K562 (cell line): ENCODE measurements around the gene SFMBT2. TPM values are rescaled to one million over a fixed set of nuclear protein-coding genes. Genes with fewer than 3 reads are reported as not detected.

Source experiments
- ATAC-seq: fragments of 200-7000 bp; cut with Tn5 transposase; 3 replicates; pipeline ENCODE4 v1.9.1; 2020; ENCODE audit warnings: moderate library complexity
- BruUV-seq: library from RNA; stranded (reverse); fragments of 400-500 nt; replicated peaks from 2 replicates; lab custom pipeline; 2021; lab: Mats Ljungman, UMichigan
- CTCF ChIA-PET: fragments of 300-600 bp; formaldehyde crosslinking; extraction: SDS; loops from one replicate; lab custom pipeline; 2021; ENCODE audit warnings: low intra/inter-chr PET ratio; lab: Yijun Ruan, JAX
- POLR2A ChIA-PET: fragments of 300-600, 350-650 bp; sonication (Branson Sonifier 250); formaldehyde crosslinking; extraction: SDS; loops from one replicate; lab custom pipeline; 2021; ENCODE audit warnings: antibody characterized with exemption, inconsistent platforms; lab: Yijun Ruan, JAX
- DNase-seq, 4 experiments: peaks; one replicate each; pipeline versions ENCODE4 v3.0.0 to v3.0.0-alpha.2; 2011 to 2018; ENCODE audit warnings: low spot score in 3 of 4, mixed read lengths in 3 of 4; ENCODE audit errors: extremely low read depth in 1 of 4
- FAIRE-seq: peaks from 2 replicates; lab custom pipeline; 2011; peaks lifted over from hg19 to GRCh38; lab: Jason Lieb, UNC
- H2AFZ ChIP-seq: 2 replicates; pipeline ENCODE4 v1.6.0; 2011; ENCODE audit warnings: low read depth, low read length, control low read depth, inconsistent platforms
- H3K27ac ChIP-seq: fragments of 200-600 bp; 3 replicates; pipeline ENCODE4 v1.8.0; 2011; ENCODE audit warnings: low read depth, mild to moderate bottlenecking, control low read depth, inconsistent platforms, low read length, moderate library complexity, mixed read lengths; ENCODE audit errors: extremely low read depth
- H3K27me3 ChIP-seq, 2 experiments: fragments of 300-600 bp in 1 of 2; 2 replicates in 1 of 2; 3 replicates in 1 of 2; pipeline versions ENCODE4 v1.6.0 to v1.8.0; 2011; ENCODE audit warnings: inconsistent platforms in 2 of 2, low read length in 2 of 2, mild to moderate bottlenecking in 1 of 2, mixed read lengths in 1 of 2, moderate library complexity in 1 of 2; ENCODE audit not compliant: control insufficient read depth in 2 of 2, insufficient read depth in 2 of 2
- H3K36me3 ChIP-seq: fragments of 300-600 bp; 3 replicates; pipeline ENCODE4 v1.8.0; 2011; ENCODE audit warnings: mild to moderate bottlenecking, low read length, inconsistent platforms; ENCODE audit not compliant: control insufficient read depth, insufficient read depth
- H3K4me1 ChIP-seq, 2 experiments: fragments of 200-600 bp in 1 of 2; replicated peaks in 1 of 2; 2 replicates in 1 of 2; 3 replicates in 1 of 2; pipeline versions ENCODE4 v1.5.1 to v1.8.0; 2011; ENCODE audit warnings: inconsistent platforms in 2 of 2, low read length in 2 of 2, mild to moderate bottlenecking in 1 of 2, mixed read lengths in 1 of 2, moderate library complexity in 1 of 2; ENCODE audit not compliant: control insufficient read depth in 2 of 2, insufficient read depth in 2 of 2
- H3K4me2 ChIP-seq: 2 replicates; pipeline ENCODE4 v1.6.1; 2011; ENCODE audit warnings: low read length, control low read depth, inconsistent platforms, mixed read lengths; ENCODE audit not compliant: insufficient read depth
- H3K4me3 ChIP-seq: fragments of 200-600 bp; sonication (generic), shearing (Covaris generic); 2 replicates; pipeline ENCODE4 v1.5.1; 2016; ENCODE audit warnings: control low read depth, inconsistent platforms
- H3K79me2 ChIP-seq: fragments of 200-600 bp; 3 replicates; pipeline ENCODE4 v1.8.0; 2011; ENCODE audit warnings: low read length, inconsistent platforms; ENCODE audit not compliant: control insufficient read depth, insufficient read depth
- H3K9ac ChIP-seq, 2 experiments: 2 replicates each; pipeline versions ENCODE4 v1.6.0 to v1.6.1; 2011; ENCODE audit warnings: low read depth in 2 of 2, low read length in 2 of 2, control low read depth in 1 of 2, inconsistent platforms in 1 of 2, mild to moderate bottlenecking in 1 of 2, mixed read lengths in 1 of 2; ENCODE audit not compliant: insufficient read depth in 1 of 2
- H3K9me1 ChIP-seq: one replicate; pipeline ENCODE4 v1.6.0; 2011; ENCODE audit warnings: inconsistent platforms, mild to moderate bottlenecking, low read length, moderate library complexity; ENCODE audit not compliant: control insufficient read depth, insufficient read depth
- H3K9me3 ChIP-seq: replicated peaks from 2 replicates; pipeline ENCODE4 v1.5.1; 2011; ENCODE audit warnings: low read depth, low read length, inconsistent platforms; ENCODE audit not compliant: control insufficient read depth, insufficient read depth
- H4K20me1 ChIP-seq: replicated peaks from 2 replicates; pipeline ENCODE4 v1.6.1; 2011; ENCODE audit warnings: low read length, inconsistent platforms, mixed read lengths; ENCODE audit not compliant: control insufficient read depth, insufficient read depth
- ARID1B ChIP-seq: fragments of 450-650 bp; IDR thresholded peaks from 2 replicates; pipeline ENCODE4 v1.6.1; 2016; ENCODE audit warnings: antibody characterized with exemption, mild to moderate bottlenecking, inconsistent platforms
- ARID3A ChIP-seq: IDR thresholded peaks from 2 replicates; pipeline ENCODE4 v1.6.1; 2012; ENCODE audit warnings: low read depth, low read length, improper control_type of control experiment, borderline replicate concordance
- GTF2E2 ChIP-seq: fragments of 200-800 bp; sonication (Bioruptor generic); IDR thresholded peaks from 2 replicates; pipeline ENCODE4 v1.6.1; 2016; ENCODE audit warnings: missing genetic modification characterization, missing compliant biosample characterization
- HMG20B ChIP-seq: fragments of 250-450 bp; sonication (Bioruptor Pico); IDR thresholded peaks from 2 replicates; pipeline ENCODE4 v1.5.0; 2021; ENCODE audit warnings: mild to moderate bottlenecking
- MYC ChIP-seq, 2 experiments: fragments of 250-450 bp in 1 of 2; sonication (Bioruptor Pico) in 1 of 2; IDR thresholded peaks; 2 replicates each; pipeline versions ENCODE4 v1.5.1 to v1.6.1; 2012 to 2021; ENCODE audit warnings: low read depth in 2 of 2, borderline replicate concordance in 1 of 2, improper control_type of control experiment in 1 of 2, low read length in 1 of 2, mild to moderate bottlenecking in 1 of 2, moderate library complexity in 1 of 2
- PRDM10 ChIP-seq: fragments of 450-650 bp; IDR thresholded peaks from 2 replicates; pipeline ENCODE4 v1.6.1; 2018; ENCODE audit not compliant: partially characterized antibody
- SMAD3 ChIP-seq: fragments of 450-650 bp; formaldehyde crosslinking; conservative IDR thresholded peaks from 2 replicates; pipeline ENCODE4 v1.4.0; 2020; ENCODE audit warnings: mild to moderate bottlenecking
- ZBTB17 ChIP-seq: fragments of 450-650 bp; formaldehyde crosslinking; IDR thresholded peaks from 2 replicates; pipeline ENCODE4 v1.4.0; 2020; ENCODE audit warnings: mild to moderate bottlenecking
- ZNF143 ChIP-seq: sonication (generic); formaldehyde crosslinking; IDR thresholded peaks from 2 replicates; pipeline ENCODE4 v1.9.0; 2022; ENCODE audit warnings: mild to moderate bottlenecking, missing genetic modification reagents
- ZNF184 ChIP-seq: sonication (generic); formaldehyde crosslinking; IDR thresholded peaks from 2 replicates; pipeline ENCODE4 v1.5.0; 2020; ENCODE audit warnings: missing genetic modification reagents
- WGBS: fragments of 100-300 bp; shearing (Covaris generic); methylation state at CpG from one replicate; pipeline ENCODE4 v1.1.6; 2016; ENCODE audit warnings: low coverage, mixed read lengths; ENCODE audit not compliant: insufficient coverage; ENCODE audit errors: missing lambda C conversion rate; 5-methylcytosine and 5-hydroxymethylcytosine counted together
- in situ Hi-C: fragments of 300-500 bp; cut with MboI; formaldehyde crosslinking; loops from 4 replicates; pipeline ENCODE4 v1.15.0; 2018; ENCODE audit warnings: inconsistent platforms, mixed read lengths
- intact Hi-C: fragments of 100-400 bp; cut with micrococcal nuclease; formaldehyde crosslinking; loops from 2 replicates; pipeline ENCODE4 v1.14.2; 2022
- polyA plus RNA-seq, 8 experiments: library from polyadenylated mRNA; depleted of rRNA in 4 of 8; stranded (reverse) in 5 of 8; unstranded in 3 of 8; fragments of >200 nt; fragmentation: Nextera tagmentation in 2 of 8; fragmentation: Illumina TruSeq in 1 of 8; extraction: Ambion mirVana in 2 of 8; extraction: Trizol in 1 of 8; gene quantifications; 2 replicates each; pipeline versions ENCODE4 v1.2.1 to v1.2.3, GENCODE V29; 2011 to 2014; ENCODE audit warnings: inconsistent platforms in 1 of 8, missing spikeins in 1 of 8
- total RNA-seq, 7 experiments: library from RNA; depleted of rRNA in 6 of 7; stranded (reverse); fragments of >200 nt in 6 of 7; fragmentation: Illumina TruSeq in 2 of 7; extraction: Trizol in 2 of 7; gene quantifications; 2 replicates each; pipeline versions ENCODE4 v1.2.1 to v1.2.3, GENCODE V29; 2011 to 2021; ENCODE audit warnings: low replicate concordance in 1 of 7

SFMBT2 gene
- total and polyA plus RNA-seq, 9 of the 15 experiments (the other 6 are each of a cell fraction or from before 2014, with no cell fraction given) = 1.2 to 13.6 (median 7.6) TPM

DNA sequence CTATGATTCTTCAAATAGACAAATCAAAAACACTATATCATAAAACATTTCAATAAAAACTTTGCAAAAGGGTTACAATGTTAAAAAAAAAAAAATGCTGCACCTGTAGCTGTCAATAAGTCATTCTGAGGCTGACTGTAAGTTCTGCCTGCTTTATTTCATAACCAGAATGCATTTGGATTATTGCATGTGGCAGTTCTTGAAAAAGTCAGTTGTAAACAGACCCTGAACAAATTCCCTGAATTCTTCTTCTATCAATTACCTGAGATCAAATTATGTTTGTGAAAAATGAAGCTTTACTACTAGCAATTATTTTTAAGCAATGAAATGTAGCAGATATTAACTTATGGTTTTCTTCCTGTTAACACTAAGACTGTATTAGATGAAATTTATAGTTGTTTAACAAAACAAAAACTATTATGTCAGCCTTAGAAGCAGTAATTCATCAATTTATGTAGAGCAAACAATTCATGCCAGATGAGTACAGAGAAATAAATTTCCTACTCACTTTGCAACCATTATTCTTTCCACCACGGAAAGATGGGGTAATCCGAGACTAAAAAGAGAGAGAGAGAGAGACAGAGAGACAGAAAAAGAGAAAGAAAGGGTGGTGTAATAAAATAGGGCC is 107.8 kb downstream of the SFMBT2 start:
- H3K9me1 ChIP-seq = no peaks in the 10 kb centered on the region
- H3K4me3 ChIP-seq = no peak overlapping the region
- no peak overlapping the region for H3K9ac ChIP-seq
- no peak overlapping the region for H3K27ac ChIP-seq
- 10% methylated on average over 2 of the region's 2 CpGs for WGBS
- H3K9me3 ChIP-seq = no peaks in the 10 kb centered on the region
- 0 out of 3 replicates have a peak, but pooled peaks cover 2% of the 10 kb centered on the region for H3K36me3 ChIP-seq
- POLR2A ChIA-PET = interaction anchor here (0.7 to 1.1 kb wide), 2 partner anchors 8 to 14 kb away, joined by 3 to 4 read pairs; no protein-coding TSS in a partner anchor
- H2AFZ ChIP-seq = no peak overlapping the region
- peaks cover 3 to 7% of the 10 kb centered on the region in 2 experiments; a peak in 1 of 5 replicates for H3K4me1 ChIP-seq
- H4K20me1 ChIP-seq = peaks cover 4% of the 10 kb centered on the region
- ATAC-seq = no peak
- H3K79me2 ChIP-seq = peaks cover 75% of the 10 kb centered on the region
- TF ChIP-seq ARID3A = no peak
- no peak for TF ChIP-seq HMG20B (CRISPR knock-in tag)
- no peak for TF ChIP-seq PRDM10
- TF ChIP-seq GTF2E2 = no peak
- TF ChIP-seq ZNF184 = no peak
- TF ChIP-seq SMAD3 (CRISPR knock-in tag) = no peak
- TF ChIP-seq MYC (IDR thresholded peaks at IDR 0.05; ENCODE audit: low read depth, low read length) = no peak
- TF ChIP-seq MYC (CRISPR knock-in tag; IDR thresholded peaks at IDR 0.05; ENCODE audit: borderline replicate concordance, low read depth) = no peak
- TF ChIP-seq ZNF143 (CRISPR knock-in tag) = no peak
- TF ChIP-seq ARID1B = no peak
- no peak for TF ChIP-seq ZBTB17 (CRISPR knock-in tag)
- H3K4me2 ChIP-seq = no peak overlapping the region
- no TSS peak for BruUV-seq
- H3K27me3 ChIP-seq = no peaks in the 10 kb centered on the region
- FAIRE-seq = no peak
- in situ Hi-C loops (no loop called here), intact Hi-C loops (no loop called here)
- CTCF ChIA-PET = no interaction called here
- DNase-seq = no peak
